PC-3 (cell line): ENCODE results near the gene CCDC181. TPM values are rescaled to one million over a fixed set of nuclear protein-coding genes. Genes with fewer than 3 reads are reported as not detected.

ENCODE experiments used
- ATAC-seq: fragments of 200-7000 bp; cut with Tn5 transposase; 2 replicates; pipeline ENCODE4 v1.9.1; 2020; ENCODE audit warnings: mild to moderate bottlenecking, moderate library complexity
- BruUV-seq: library from RNA; stranded (reverse); fragments of 400-500 nt; replicated peaks from 2 replicates; lab custom pipeline; 2021; lab: Mats Ljungman, UMichigan
- CTCF ChIA-PET: fragments of 300-600 bp; sonication (Branson Sonifier 250); formaldehyde crosslinking; loops from one replicate; lab custom pipeline; 2022; ENCODE audit warnings: antibody characterized with exemption; lab: Charles Lee
- POLR2A ChIA-PET: fragments of 300-600 bp; sonication (Branson Sonifier 250); formaldehyde crosslinking; loops from one replicate; lab custom pipeline; 2022; ENCODE audit warnings: antibody characterized with exemption; ENCODE audit not compliant: unreplicated experiment; lab: Charles Lee
- DNase-seq: peaks from one replicate; pipeline ENCODE4 v3.0.0-alpha.2; 2015
- H2AFZ ChIP-seq: fragments of 300-600 bp; sonication (generic); 2 replicates; pipeline ENCODE4 v1.6.0; 2016; ENCODE audit warnings: antibody characterized with exemption, low read length
- H3F3A ChIP-seq: fragments of 300-600 bp; sonication (generic); one replicate; pipeline ENCODE4 v1.6.0; 2017; ENCODE audit warnings: antibody characterized with exemption, low read length, control low read depth, mild to moderate bottlenecking; ENCODE audit not compliant: unreplicated experiment
- H3K27ac ChIP-seq: fragments of 300-600 bp; sonication (generic); 2 replicates; pipeline ENCODE4 v1.5.1; 2016; ENCODE audit warnings: mild to moderate bottlenecking, low read length
- H3K27me3 ChIP-seq: fragments of 300-600 bp; sonication (generic); 2 replicates; pipeline ENCODE4 v1.6.1; 2016; ENCODE audit warnings: low read length, mixed read lengths
- H3K36me3 ChIP-seq: fragments of 300-600 bp; sonication (generic); 2 replicates; pipeline ENCODE4 v1.6.1; 2016; ENCODE audit warnings: low read depth, mixed run types, low read length, mixed read lengths
- H3K4me1 ChIP-seq: fragments of 300-600 bp; sonication (generic); 2 replicates; pipeline ENCODE4 v1.5.1; 2016; ENCODE audit warnings: low read length; ENCODE audit not compliant: insufficient read depth
- H3K4me2 ChIP-seq: fragments of 300-600 bp; sonication (generic); 2 replicates; pipeline ENCODE4 v1.6.0; 2016; ENCODE audit warnings: low read length
- H3K4me3 ChIP-seq: fragments of 300-600 bp; sonication (generic); 2 replicates; pipeline ENCODE4 v1.5.1; 2016; ENCODE audit warnings: mild to moderate bottlenecking, low read length, mixed read lengths
- H3K79me2 ChIP-seq: fragments of 300-600 bp; sonication (generic); 2 replicates; pipeline ENCODE4 v1.6.1; 2017; ENCODE audit warnings: low read length, mixed read lengths
- H3K9ac ChIP-seq: fragments of 300-600 bp; sonication (generic); 2 replicates; pipeline ENCODE4 v1.6.0; 2016; ENCODE audit warnings: mild to moderate bottlenecking, low read length
- H3K9me2 ChIP-seq: fragments of 300-600 bp; sonication (generic); replicated peaks from 2 replicates; pipeline ENCODE4 v1.6.1; 2016; ENCODE audit warnings: mixed run types, low read length, mixed read lengths
- H3K9me3 ChIP-seq: fragments of 300-600 bp; sonication (generic); 2 replicates; pipeline ENCODE4 v1.6.1; 2016; ENCODE audit warnings: low read length, mixed read lengths
- H4K20me1 ChIP-seq: fragments of 300-600 bp; sonication (generic); 2 replicates; pipeline ENCODE4 v1.6.1; 2016; ENCODE audit warnings: low read length, mixed read lengths
- EZH2 ChIP-seq: fragments of 300-600 bp; sonication (generic); IDR thresholded peaks from one replicate; pipeline ENCODE4 v1.6.1; 2017; ENCODE audit warnings: antibody characterized with exemption, mild to moderate bottlenecking, low read length; ENCODE audit not compliant: unreplicated experiment
- EZH2phosphoT487 ChIP-seq: fragments of 300-600 bp; sonication (generic); IDR thresholded peaks from 2 replicates; pipeline ENCODE4 v1.6.1; 2018; ENCODE audit warnings: mild to moderate bottlenecking, antibody characterized with exemption, low read length, borderline replicate concordance
- intact Hi-C: fragments of 100-400 bp; cut with micrococcal nuclease; formaldehyde crosslinking; loops from 2 replicates; pipeline ENCODE4 v1.9.0; 2023
- total RNA-seq: library from RNA; depleted of rRNA; stranded (reverse); fragments of >200 nt; gene quantifications from 2 replicates; pipeline ENCODE4 v1.2.3, GENCODE V29; 2014
- TF ChIP-seq, protein P1 (sequence below): fragments of 300-600 bp; sonication (generic); conservative IDR thresholded peaks from 2 replicates; pipeline ENCODE4 v1.5.1; 2017; ENCODE audit warnings: antibody characterized with exemption, low read depth, mild to moderate bottlenecking, low read length

CCDC181 gene
- total RNA-seq, 1 experiment from 2014 or later, result 0.07 TPM

DNA sequence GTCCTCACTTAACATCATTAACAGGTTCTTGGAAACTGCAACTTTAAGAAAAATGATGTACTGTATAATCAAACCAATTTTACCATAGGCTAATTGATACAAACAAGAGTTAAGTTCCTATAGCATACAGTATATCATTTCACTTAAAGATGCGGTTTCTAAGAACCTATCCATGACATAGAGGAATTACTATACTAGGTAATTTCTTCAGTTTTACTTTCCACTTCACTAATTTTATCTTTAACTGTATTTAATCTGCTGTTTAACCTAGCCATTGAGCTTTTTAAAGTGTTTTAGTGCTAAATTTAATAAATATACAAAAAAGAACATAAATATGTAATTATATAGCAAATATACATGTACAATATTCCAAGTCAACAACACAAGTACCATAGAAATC is 30.2 kb upstream of the CCDC181 start:
- no peak for ATAC-seq
- ChIA-PET CTCF (no interaction called here), POLR2A (no interaction called here)
- no peak overlapping the region for H2AFZ ChIP-seq
- no peaks in the 10 kb centered on the region for H3K9me3 ChIP-seq
- TF ChIP-seq EZH2, result no peak
- TF ChIP-seq, protein P1, sequence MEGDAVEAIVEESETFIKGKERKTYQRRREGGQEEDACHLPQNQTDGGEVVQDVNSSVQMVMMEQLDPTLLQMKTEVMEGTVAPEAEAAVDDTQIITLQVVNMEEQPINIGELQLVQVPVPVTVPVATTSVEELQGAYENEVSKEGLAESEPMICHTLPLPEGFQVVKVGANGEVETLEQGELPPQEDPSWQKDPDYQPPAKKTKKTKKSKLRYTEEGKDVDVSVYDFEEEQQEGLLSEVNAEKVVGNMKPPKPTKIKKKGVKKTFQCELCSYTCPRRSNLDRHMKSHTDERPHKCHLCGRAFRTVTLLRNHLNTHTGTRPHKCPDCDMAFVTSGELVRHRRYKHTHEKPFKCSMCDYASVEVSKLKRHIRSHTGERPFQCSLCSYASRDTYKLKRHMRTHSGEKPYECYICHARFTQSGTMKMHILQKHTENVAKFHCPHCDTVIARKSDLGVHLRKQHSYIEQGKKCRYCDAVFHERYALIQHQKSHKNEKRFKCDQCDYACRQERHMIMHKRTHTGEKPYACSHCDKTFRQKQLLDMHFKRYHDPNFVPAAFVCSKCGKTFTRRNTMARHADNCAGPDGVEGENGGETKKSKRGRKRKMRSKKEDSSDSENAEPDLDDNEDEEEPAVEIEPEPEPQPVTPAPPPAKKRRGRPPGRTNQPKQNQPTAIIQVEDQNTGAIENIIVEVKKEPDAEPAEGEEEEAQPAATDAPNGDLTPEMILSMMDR, result no peak
- TF ChIP-seq EZH2phosphoT487, result no peak
- intact Hi-C loops, result no loop called here
- H3K4me2 ChIP-seq, result no peak overlapping the region
- H3K36me3 ChIP-seq, result no peaks in the 10 kb centered on the region
- no peak overlapping the region for H3K9ac ChIP-seq
- H3K27me3 ChIP-seq, result no peaks in the 10 kb centered on the region
- H4K20me1 ChIP-seq, result no peaks in the 10 kb centered on the region
- H3K9me2 ChIP-seq, result no peaks in the 10 kb centered on the region
- no peak overlapping the region for H3K27ac ChIP-seq
- no TSS peak for BruUV-seq
- H3K4me3 ChIP-seq, result no peak overlapping the region
- H3F3A ChIP-seq, result no peaks in the 10 kb centered on the region
- DNase-seq, result no peak
- H3K4me1 ChIP-seq, result peaks cover 4% of the 10 kb centered on the region; the same call in 1 of the 2 replicates
- H3K79me2 ChIP-seq, result no peaks in the 10 kb centered on the region

DNA sequence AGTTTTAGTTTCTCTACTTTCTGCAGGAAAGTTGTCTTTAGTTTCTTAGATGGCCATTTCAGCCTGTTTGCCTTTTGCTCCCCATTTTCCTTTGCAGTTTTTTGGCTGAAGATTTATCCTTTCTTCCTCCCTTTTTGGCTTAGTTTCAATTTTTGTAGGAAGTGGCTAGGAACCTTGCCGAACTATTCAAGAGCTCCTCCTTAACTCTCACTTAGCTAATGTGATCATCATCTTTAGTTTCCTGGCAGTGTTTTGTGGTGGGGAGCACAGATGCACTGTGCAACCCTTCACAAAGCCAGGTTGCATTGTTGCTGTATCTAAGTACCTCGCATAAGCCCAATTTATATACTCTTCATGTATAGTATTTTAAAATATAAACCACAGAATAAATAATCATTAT is 28.8 kb upstream of the CCDC181 start:
- intact Hi-C loops, result no loop called here
- no peak overlapping the region for H3K4me2 ChIP-seq
- H3K9me2 ChIP-seq, result no peaks in the 10 kb centered on the region
- H3K4me3 ChIP-seq, result no peak overlapping the region
- ChIA-PET CTCF (interaction anchor here (0.7 kb wide), 1 partner anchor 1003 kb away, joined by 3 read pairs; no protein-coding TSS in a partner anchor), POLR2A (no interaction called here)
- H3K4me1 ChIP-seq, result peaks cover 4% of the 10 kb centered on the region; the same call in 1 of the 2 replicates
- H2AFZ ChIP-seq, result 0 out of 2 replicates have a peak overlapping the region, but pooled peaks have one; percentile 25
- TF ChIP-seq EZH2phosphoT487, result no peak
- TF ChIP-seq, protein P1, result no peak
- no peak for TF ChIP-seq EZH2
- no peaks in the 10 kb centered on the region for H3F3A ChIP-seq
- ATAC-seq (peak; percentile 24; the same call in 1 of the 2 replicates), DNase-seq (peak; percentile 17)
- H3K27me3 ChIP-seq, result no peaks in the 10 kb centered on the region
- H3K9ac ChIP-seq, result no peak overlapping the region
- no peaks in the 10 kb centered on the region for H4K20me1 ChIP-seq
- no peaks in the 10 kb centered on the region for H3K36me3 ChIP-seq
- H3K27ac ChIP-seq, result no peak overlapping the region
- H3K9me3 ChIP-seq, result no peaks in the 10 kb centered on the region
- no TSS peak for BruUV-seq
- H3K79me2 ChIP-seq, result no peaks in the 10 kb centered on the region

DNA sequence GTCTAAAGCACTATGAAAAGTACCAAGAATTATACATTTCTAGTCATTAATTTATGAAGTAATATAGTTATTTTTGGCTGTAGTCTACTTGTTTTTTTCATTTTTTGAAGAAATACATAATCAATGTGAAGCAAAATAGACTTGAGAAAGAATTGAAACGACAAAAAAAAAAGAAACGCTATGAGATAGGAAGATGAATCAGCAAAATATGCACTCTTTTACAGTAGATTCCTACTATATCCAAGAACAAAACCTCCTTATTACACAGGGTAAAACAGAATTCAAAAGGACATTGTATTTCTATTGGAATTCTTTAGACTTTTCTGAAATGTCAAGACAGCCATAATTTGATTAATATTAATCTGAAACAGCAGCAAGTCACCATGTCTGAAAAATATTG is 25.6 kb upstream of the CCDC181 start:
- ChIA-PET CTCF (no interaction called here), POLR2A (no interaction called here)
- Histone ChIP-seq H3F3A (no peaks in the 10 kb centered on the region), H3K27me3 (no peaks in the 10 kb centered on the region), H3K9ac (no peak overlapping the region), H4K20me1 (no peaks in the 10 kb centered on the region), H3K79me2 (no peaks in the 10 kb centered on the region), H3K27ac (no peak overlapping the region), H3K4me2 (no peak overlapping the region), H3K4me3 (no peak overlapping the region), H3K9me2 (no peaks in the 10 kb centered on the region), H2AFZ (no peak overlapping the region), H3K36me3 (no peaks in the 10 kb centered on the region), H3K9me3 (no peaks in the 10 kb centered on the region), H3K4me1 (peaks cover 4% of the 10 kb centered on the region; the same call in 1 of the 2 replicates)
- ATAC-seq, result no peak
- intact Hi-C loops, result no loop called here
- no peak for DNase-seq
- BruUV-seq, result no TSS peak
- TF ChIP-seq EZH2 (no peak), EZH2phosphoT487 (no peak)
- TF ChIP-seq, protein P1, result no peak
